Measurements from ENCODE around the gene CCDC92B.

DNA sequence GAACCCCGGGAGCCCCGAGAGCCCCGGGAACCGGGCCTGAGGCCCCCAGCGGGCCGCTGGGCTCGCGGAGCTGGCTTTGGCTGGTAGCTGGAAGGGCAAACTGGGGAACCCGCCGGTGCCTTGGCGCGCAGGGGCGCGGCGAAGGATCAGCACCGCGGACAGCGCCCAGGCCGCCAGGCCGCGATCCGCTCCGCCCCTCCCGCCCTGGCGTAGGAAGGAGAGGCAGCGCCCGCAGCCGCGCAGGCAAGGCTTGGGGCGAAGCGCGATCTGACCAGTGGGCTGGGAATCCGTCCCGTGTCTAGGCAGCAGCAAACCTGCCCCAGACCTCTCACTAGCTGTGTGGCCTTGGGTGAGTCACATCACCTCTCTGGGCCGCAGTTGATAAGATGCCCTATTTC, 331 bp upstream of the CCDC92B start:
- TF ChIP-seq EZH2 (IDR thresholded peaks at IDR 0.05) (no peak), EZH2phosphoT487 (IDR thresholded peaks at IDR 0.05) (no peak)
- TF ChIP-seq, protein P1, sequence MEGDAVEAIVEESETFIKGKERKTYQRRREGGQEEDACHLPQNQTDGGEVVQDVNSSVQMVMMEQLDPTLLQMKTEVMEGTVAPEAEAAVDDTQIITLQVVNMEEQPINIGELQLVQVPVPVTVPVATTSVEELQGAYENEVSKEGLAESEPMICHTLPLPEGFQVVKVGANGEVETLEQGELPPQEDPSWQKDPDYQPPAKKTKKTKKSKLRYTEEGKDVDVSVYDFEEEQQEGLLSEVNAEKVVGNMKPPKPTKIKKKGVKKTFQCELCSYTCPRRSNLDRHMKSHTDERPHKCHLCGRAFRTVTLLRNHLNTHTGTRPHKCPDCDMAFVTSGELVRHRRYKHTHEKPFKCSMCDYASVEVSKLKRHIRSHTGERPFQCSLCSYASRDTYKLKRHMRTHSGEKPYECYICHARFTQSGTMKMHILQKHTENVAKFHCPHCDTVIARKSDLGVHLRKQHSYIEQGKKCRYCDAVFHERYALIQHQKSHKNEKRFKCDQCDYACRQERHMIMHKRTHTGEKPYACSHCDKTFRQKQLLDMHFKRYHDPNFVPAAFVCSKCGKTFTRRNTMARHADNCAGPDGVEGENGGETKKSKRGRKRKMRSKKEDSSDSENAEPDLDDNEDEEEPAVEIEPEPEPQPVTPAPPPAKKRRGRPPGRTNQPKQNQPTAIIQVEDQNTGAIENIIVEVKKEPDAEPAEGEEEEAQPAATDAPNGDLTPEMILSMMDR (IDR thresholded peaks at IDR 0.05): no peak

Data from neural progenitor cell (in vitro differentiated cells).